ENCODE measurements around the gene ANTKMT. TPM values are rescaled to one million over a fixed set of nuclear protein-coding genes. Genes with fewer than 3 reads are reported as not detected.

Gene ANTKMT
- total and polyA plus RNA-seq, 8 donors = 7.7 to 52.9 (median 14.1) TPM

GRCh38 chr16:676565-676902, 44.4 kb upstream of the ANTKMT start:
- TF ChIP-seq, protein P1, sequence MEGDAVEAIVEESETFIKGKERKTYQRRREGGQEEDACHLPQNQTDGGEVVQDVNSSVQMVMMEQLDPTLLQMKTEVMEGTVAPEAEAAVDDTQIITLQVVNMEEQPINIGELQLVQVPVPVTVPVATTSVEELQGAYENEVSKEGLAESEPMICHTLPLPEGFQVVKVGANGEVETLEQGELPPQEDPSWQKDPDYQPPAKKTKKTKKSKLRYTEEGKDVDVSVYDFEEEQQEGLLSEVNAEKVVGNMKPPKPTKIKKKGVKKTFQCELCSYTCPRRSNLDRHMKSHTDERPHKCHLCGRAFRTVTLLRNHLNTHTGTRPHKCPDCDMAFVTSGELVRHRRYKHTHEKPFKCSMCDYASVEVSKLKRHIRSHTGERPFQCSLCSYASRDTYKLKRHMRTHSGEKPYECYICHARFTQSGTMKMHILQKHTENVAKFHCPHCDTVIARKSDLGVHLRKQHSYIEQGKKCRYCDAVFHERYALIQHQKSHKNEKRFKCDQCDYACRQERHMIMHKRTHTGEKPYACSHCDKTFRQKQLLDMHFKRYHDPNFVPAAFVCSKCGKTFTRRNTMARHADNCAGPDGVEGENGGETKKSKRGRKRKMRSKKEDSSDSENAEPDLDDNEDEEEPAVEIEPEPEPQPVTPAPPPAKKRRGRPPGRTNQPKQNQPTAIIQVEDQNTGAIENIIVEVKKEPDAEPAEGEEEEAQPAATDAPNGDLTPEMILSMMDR (IDR thresholded peaks at IDR 0.05) = no peak

DNA sequence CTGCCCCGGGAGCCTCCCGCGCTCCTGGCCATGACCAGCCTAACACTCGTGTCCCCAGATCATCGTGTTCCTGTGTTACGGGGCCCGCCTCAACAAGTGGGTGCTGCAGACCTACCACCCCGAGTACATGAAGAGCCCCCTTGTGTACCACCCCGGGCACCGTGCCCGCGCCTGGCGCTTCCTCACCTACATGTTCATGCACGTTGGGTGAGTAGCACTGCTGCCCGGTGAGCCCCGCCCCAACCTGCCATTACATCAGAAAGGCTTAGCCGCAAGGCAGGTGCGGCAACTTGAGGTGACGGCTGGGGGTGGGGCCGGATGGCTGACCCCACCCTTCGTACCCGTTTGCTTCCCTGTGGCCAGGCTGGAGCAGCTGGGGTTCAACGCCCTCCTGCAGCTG, 44.0 kb upstream of the ANTKMT start:
- no peak overlapping the region for H3K4me3 ChIP-seq
- peak; percentile 28 for ATAC-seq
- H3K4me1 ChIP-seq = peaks cover 23 to 47% of the 10 kb centered on the region in 2 donors
- H3K36me3 ChIP-seq = peaks cover 0 to 36% of the 10 kb centered on the region in 2 donors
- TF ChIP-seq, protein P1 (IDR thresholded peaks at IDR 0.05) = no peak
- intact Hi-C loops (cut with DNase I) = no loop called here
- H3K27ac ChIP-seq = no peak overlapping the region
- DNase-seq = peak in 2 of 4 donors; percentile 57 to 78
- peaks cover 0 to 33% of the 10 kb centered on the region in 2 donors for H3K27me3 ChIP-seq
- H3K9me3 ChIP-seq = no peaks in the 10 kb centered on the region

More at GRCh38 chr16:676565-676902, 44.4 kb upstream of the ANTKMT start:
- ATAC-seq = no peak
- intact Hi-C loops (cut with DNase I) = no loop called here
- Histone ChIP-seq H3K9me3 (no peaks in the 10 kb centered on the region), H3K27ac (no peak overlapping the region), H3K36me3 (peaks cover 0 to 36% of the 10 kb centered on the region in 2 donors), H3K4me3 (no peak overlapping the region), H3K27me3 (peaks cover 0 to 33% of the 10 kb centered on the region in 2 donors), H3K4me1 (peaks cover 19 to 43% of the 10 kb centered on the region in 2 donors)
- DNase-seq = no peak

DNA sequence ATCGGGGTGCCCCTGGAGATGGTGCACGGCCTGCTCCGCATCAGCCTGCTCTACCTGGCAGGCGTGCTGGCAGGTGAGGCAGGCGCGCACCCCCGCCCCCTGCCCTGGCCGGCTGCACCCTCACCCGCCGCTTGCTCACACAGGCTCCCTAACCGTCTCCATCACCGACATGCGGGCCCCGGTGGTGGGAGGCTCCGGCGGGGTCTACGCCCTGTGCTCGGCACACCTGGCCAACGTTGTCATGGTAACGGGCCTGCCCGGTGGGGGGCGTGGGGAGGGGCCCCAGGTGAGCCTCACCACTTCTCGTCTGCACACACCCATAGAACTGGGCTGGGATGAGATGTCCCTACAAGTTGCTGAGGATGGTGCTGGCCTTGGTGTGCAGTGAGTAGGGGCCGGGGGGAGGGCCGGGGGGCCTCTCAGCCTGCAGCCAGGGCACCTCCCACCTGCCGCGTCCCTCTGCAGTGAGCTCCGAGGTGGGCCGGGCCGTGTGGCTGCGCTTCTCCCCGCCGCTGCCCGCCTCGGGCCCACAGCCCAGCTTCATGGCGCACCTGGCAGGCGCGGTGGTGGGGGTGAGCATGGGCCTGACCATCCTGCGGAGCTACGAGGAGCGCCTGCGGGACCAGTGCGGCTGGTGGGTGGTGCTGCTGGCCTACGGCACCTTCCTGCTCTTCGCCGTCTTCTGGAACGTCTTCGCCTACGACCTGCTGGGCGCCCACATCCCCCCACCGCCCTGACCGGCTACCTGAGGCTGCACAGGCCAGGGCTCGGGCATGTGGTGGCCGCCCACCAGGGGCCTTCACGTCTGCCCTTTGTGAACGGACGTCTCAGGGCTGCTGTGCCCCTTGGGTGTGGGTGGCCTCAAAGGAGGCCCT, 43.4 kb upstream of the ANTKMT start:
- H3K4me1 ChIP-seq = peaks cover 23 to 53% of the 10 kb centered on the region in 2 donors
- TF ChIP-seq, protein P1 (IDR thresholded peaks at IDR 0.05) = no peak
- H3K27ac ChIP-seq = no peak overlapping the region
- no peak for ATAC-seq
- H3K9me3 ChIP-seq = no peaks in the 10 kb centered on the region
- H3K4me3 ChIP-seq = no peak overlapping the region
- DNase-seq = no peak
- intact Hi-C loops (cut with DNase I) = no loop called here
- H3K27me3 ChIP-seq = peaks cover 0 to 33% of the 10 kb centered on the region in 2 donors
- peaks cover 0 to 36% of the 10 kb centered on the region in 2 donors for H3K36me3 ChIP-seq

- Histone ChIP-seq H3K4me3 (no peak overlapping the region), H3K4me1 (peaks cover 25 to 61% of the 10 kb centered on the region in 2 donors), H3K9me3 (no peaks in the 10 kb centered on the region), H3K36me3 (peaks cover 0 to 36% of the 10 kb centered on the region in 2 donors), H3K27me3 (peaks cover 0 to 33% of the 10 kb centered on the region in 2 donors), H3K27ac (no peak overlapping the region)
- no peak for ATAC-seq
- intact Hi-C loops (cut with DNase I) = no loop called here
- TF ChIP-seq, protein P1 (IDR thresholded peaks at IDR 0.05) = no peak
- no peak for DNase-seq
These were observed 42.6 kb upstream of the ANTKMT start for GRCh38 chr16:678209-678857.

All from left lung (tissue), 10 donors.